OCI-LY7 (cell line): ENCODE measurements around the gene TNPO1. TPM values are rescaled to one million over a fixed set of nuclear protein-coding genes. Genes with fewer than 3 reads are reported as not detected.
"Not testable (repeated sequence)": the region's sequence is repeated elsewhere in the genome, so short reads cannot be mapped to it uniquely, and the experiment has no call there.

Experiments used
- BruUV-seq: library from RNA; stranded (reverse); fragments of 400-500 nt; replicated peaks from 2 replicates; lab custom pipeline; 2021; lab: Mats Ljungman, UMichigan
- CTCF ChIA-PET: fragments of 300-600 bp; sonication (Branson Sonifier 250); formaldehyde crosslinking; loops from one replicate; lab custom pipeline; 2022; ENCODE audit warnings: antibody characterized with exemption; ENCODE audit not compliant: unreplicated experiment; lab: Charles Lee
- POLR2A ChIA-PET: fragments of 300-600 bp; sonication (Branson Sonifier 250); formaldehyde crosslinking; loops from one replicate; lab custom pipeline; 2022; ENCODE audit warnings: antibody characterized with exemption; lab: Charles Lee
- DNase-seq: peaks from one replicate; pipeline ENCODE4 v3.0.0-alpha.2; 2015; ENCODE audit warnings: low spot score
- H2AFZ ChIP-seq: fragments of 200-600 bp; sonication (generic), shearing (Covaris generic); 2 replicates; pipeline ENCODE4 v1.6.1; 2014; ENCODE audit warnings: mild to moderate bottlenecking, antibody characterized with exemption, low read length, moderate library complexity
- H3K27ac ChIP-seq: fragments of 200-600 bp; sonication (generic); 2 replicates; pipeline ENCODE4 v1.5.1; 2014; ENCODE audit warnings: mixed run types, low read depth, mild to moderate bottlenecking, moderate library complexity, low read length, inconsistent platforms; ENCODE audit not compliant: poor library complexity, severe bottlenecking
- H3K36me3 ChIP-seq: fragments of 200-600 bp; sonication (generic); 2 replicates; pipeline ENCODE4 v1.6.1; 2014; ENCODE audit warnings: mild to moderate bottlenecking, antibody characterized with exemption, low read length, moderate library complexity, mixed read lengths; ENCODE audit not compliant: insufficient read depth
- H3K4me1 ChIP-seq: fragments of 200-600 bp; sonication (generic); 2 replicates; pipeline ENCODE4 v1.5.1; 2014; ENCODE audit warnings: mild to moderate bottlenecking, low read length; ENCODE audit not compliant: insufficient read depth, poor library complexity, severe bottlenecking
- H3K4me2 ChIP-seq: fragments of 200-600 bp; sonication (generic); 2 replicates; pipeline ENCODE4 v1.6.1; 2014; ENCODE audit warnings: mild to moderate bottlenecking, low read length
- H3K4me3 ChIP-seq: fragments of 200-600 bp; sonication (generic); 2 replicates; pipeline ENCODE4 v1.5.1; 2014; ENCODE audit warnings: mild to moderate bottlenecking, low read depth, low read length; ENCODE audit not compliant: poor library complexity, severe bottlenecking
- H3K79me2 ChIP-seq: fragments of 200-600 bp; sonication (generic); 2 replicates; pipeline ENCODE4 v1.6.1; 2016; ENCODE audit warnings: low read depth, mild to moderate bottlenecking, low read length, moderate library complexity, mixed read lengths; ENCODE audit not compliant: insufficient read depth
- H3K9me2 ChIP-seq: fragments of 200-600 bp; sonication (generic); 2 replicates; pipeline ENCODE4 v1.6.1; 2016; ENCODE audit warnings: mild to moderate bottlenecking, low read length, mixed read lengths; ENCODE audit not compliant: insufficient read depth
- H3K9me3 ChIP-seq: fragments of 200-600 bp; sonication (generic); 2 replicates; pipeline ENCODE4 v1.6.1; 2014; ENCODE audit warnings: mild to moderate bottlenecking, mixed run types, low read length, mixed read lengths
- H4K20me1 ChIP-seq: fragments of 200-600 bp; sonication (generic); 2 replicates; pipeline ENCODE4 v1.6.1; 2014; ENCODE audit warnings: mild to moderate bottlenecking, antibody characterized with exemption, low read length, moderate library complexity, mixed read lengths; ENCODE audit not compliant: insufficient read depth
- EZH2phosphoT487 ChIP-seq: fragments of 200-600 bp; sonication (generic); IDR thresholded peaks from 2 replicates; pipeline ENCODE4 v1.6.1; 2018; ENCODE audit warnings: low read depth, borderline replicate concordance, mild to moderate bottlenecking, mixed run types, antibody characterized with exemption, low read length, moderate library complexity, mixed read lengths
- intact Hi-C: fragments of 100-400 bp; cut with micrococcal nuclease; formaldehyde crosslinking; loops from one replicate; pipeline ENCODE4 v1.10.0; 2022; ENCODE audit not compliant: unreplicated experiment
- total RNA-seq, 2 experiments: library from RNA; depleted of rRNA in 1 of 2; stranded (reverse); fragments of >200 nt in 1 of 2; shearing (Covaris generic) in 1 of 2; gene quantifications; 2 replicates each; pipeline ENCODE4 v1.2.3, GENCODE V29; 2014 to 2022
- TF ChIP-seq, protein P1 (sequence below): fragments of 200-600 bp; sonication (generic); conservative IDR thresholded peaks from 2 replicates; pipeline ENCODE4 v1.5.1; 2014; ENCODE audit warnings: mild to moderate bottlenecking, antibody characterized with exemption, low read length, moderate library complexity, mixed read lengths

TNPO1 gene
- total RNA-seq, 2 experiments from 2014 or later = 95.2 to 132 TPM

DNA sequence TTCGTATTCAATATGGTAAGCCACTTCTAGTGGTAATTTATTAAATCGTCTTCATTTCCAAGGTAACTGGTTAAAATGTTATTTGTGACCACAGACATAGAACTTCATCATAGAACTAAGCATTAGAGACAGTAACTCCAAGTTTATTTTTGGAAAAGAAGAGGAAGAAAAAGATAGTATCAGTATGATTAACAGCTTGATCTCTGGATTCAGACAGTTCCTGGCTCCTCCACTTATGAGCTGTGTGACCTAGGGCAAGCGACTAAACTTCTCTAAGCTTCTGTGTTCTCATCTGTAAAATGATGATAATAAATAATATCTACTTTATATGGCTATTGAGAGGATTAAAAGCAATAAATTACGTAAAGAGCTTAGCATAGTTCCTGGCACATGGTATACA is 29.8 kb upstream of the TNPO1 start:
- TF ChIP-seq EZH2phosphoT487 = no peak
- TF ChIP-seq, protein P1, sequence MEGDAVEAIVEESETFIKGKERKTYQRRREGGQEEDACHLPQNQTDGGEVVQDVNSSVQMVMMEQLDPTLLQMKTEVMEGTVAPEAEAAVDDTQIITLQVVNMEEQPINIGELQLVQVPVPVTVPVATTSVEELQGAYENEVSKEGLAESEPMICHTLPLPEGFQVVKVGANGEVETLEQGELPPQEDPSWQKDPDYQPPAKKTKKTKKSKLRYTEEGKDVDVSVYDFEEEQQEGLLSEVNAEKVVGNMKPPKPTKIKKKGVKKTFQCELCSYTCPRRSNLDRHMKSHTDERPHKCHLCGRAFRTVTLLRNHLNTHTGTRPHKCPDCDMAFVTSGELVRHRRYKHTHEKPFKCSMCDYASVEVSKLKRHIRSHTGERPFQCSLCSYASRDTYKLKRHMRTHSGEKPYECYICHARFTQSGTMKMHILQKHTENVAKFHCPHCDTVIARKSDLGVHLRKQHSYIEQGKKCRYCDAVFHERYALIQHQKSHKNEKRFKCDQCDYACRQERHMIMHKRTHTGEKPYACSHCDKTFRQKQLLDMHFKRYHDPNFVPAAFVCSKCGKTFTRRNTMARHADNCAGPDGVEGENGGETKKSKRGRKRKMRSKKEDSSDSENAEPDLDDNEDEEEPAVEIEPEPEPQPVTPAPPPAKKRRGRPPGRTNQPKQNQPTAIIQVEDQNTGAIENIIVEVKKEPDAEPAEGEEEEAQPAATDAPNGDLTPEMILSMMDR = no peak
- ChIA-PET POLR2A (no interaction called here), CTCF (no interaction called here)
- no peak overlapping the region for H3K27ac ChIP-seq
- H3K4me2 ChIP-seq = no peak overlapping the region
- H2AFZ ChIP-seq = no peak overlapping the region
- DNase-seq = no peak
- no peaks in the 10 kb centered on the region for H3K9me3 ChIP-seq
- no TSS peak for BruUV-seq
- no peaks in the 10 kb centered on the region for H3K79me2 ChIP-seq
- no peaks in the 10 kb centered on the region for H3K36me3 ChIP-seq
- no peaks in the 10 kb centered on the region for H4K20me1 ChIP-seq
- intact Hi-C loops = no loop called here
- no peaks in the 10 kb centered on the region for H3K9me2 ChIP-seq
- no peaks in the 10 kb centered on the region for H3K4me1 ChIP-seq
- H3K4me3 ChIP-seq = no peak overlapping the region

DNA sequence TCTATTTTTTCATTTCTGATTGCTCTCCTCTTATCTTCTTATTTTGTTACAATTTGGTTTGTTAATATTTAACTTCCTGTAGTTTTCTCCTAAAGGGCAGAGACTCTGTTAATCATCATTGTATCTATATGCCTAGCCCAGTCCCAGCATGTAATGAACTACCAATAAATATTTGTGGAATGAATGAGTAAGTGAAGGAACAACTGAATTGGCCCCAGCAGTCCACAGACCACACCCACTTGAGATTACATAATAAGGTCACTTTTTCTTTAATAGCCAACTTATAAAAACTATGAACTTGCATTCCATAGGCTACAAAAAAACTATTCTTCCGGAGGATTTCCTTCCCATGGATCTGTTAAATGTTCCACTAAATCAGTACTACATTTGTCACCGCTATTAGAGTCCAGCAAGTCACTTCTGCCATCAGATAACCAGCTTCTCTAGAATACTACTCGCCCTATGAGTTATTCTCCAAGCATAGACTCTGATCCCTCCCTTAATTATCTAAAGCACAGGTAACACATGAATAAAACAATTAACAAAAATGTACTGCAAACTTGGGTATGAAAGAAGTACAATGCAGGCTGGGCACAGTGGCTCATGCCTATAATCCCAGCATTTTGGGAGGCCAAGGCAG is 27.5 kb upstream of the TNPO1 start:
- no TSS peak for BruUV-seq
- Histone ChIP-seq H3K36me3 (no peaks in the 10 kb centered on the region), H3K4me1 (no peaks in the 10 kb centered on the region), H3K27ac (no peak overlapping the region), H3K4me2 (no peak overlapping the region), H3K9me2 (no peaks in the 10 kb centered on the region), H2AFZ (no peak overlapping the region), H4K20me1 (no peaks in the 10 kb centered on the region), H3K4me3 (no peak overlapping the region), H3K79me2 (no peaks in the 10 kb centered on the region), H3K9me3 (no peaks in the 10 kb centered on the region)
- TF ChIP-seq, protein P1 = no peak
- TF ChIP-seq EZH2phosphoT487 = no peak
- ChIA-PET CTCF (no interaction called here), POLR2A (no interaction called here)
- intact Hi-C loops = no loop called here
- DNase-seq = no peak

DNA sequence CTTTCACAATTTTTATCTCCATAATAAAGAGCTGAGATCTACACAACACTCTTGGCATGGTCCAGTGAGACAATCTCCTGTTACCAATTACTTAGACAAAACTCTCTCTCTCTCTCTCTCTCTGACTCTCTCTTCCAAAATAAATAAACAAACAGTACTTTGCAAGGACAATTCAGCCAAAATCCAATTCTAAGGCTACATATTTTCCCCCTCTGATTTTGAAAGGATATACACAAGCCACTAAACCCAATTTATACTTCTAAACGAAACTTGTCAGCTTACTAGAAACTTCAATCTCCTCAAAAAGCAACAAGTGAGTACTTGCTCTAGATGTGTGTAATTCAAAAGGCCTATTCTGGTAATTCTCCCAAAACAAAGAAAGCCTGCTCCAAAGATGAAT is 26.3 kb upstream of the TNPO1 start:
- Histone ChIP-seq H3K27ac (no peak overlapping the region), H2AFZ (no peak overlapping the region), H3K36me3 (no peaks in the 10 kb centered on the region), H3K9me3 (no peaks in the 10 kb centered on the region), H3K4me2 (no peak overlapping the region), H3K79me2 (no peaks in the 10 kb centered on the region), H3K9me2 (no peaks in the 10 kb centered on the region), H3K4me3 (no peak overlapping the region), H3K4me1 (no peaks in the 10 kb centered on the region), H4K20me1 (no peaks in the 10 kb centered on the region)
- no peak for TF ChIP-seq EZH2phosphoT487
- TF ChIP-seq, protein P1 = no peak
- BruUV-seq = no TSS peak
- DNase-seq = no peak
- intact Hi-C loops = no loop called here
- ChIA-PET CTCF (no interaction called here), POLR2A (no interaction called here)

DNA sequence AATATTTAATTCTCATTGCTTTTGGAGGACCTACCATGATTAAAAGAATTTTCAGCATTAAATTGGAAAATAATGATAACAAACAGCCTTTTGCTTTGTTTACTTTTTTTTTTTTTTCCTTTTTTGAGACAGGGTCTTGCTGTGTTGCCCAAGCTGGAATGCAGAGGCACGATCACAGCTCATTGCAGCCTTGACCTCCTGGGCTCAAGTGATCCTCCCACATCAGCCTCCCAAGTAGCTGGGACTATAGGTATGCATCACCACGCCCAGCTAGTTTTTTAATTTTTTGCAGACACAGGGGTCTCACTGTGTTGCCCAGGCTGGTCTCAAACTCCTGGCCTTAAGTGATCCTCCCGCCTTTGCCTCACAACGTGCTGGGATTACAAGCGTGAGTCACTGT is 23.8 kb upstream of the TNPO1 start:
- H4K20me1 ChIP-seq, H3K9me3 ChIP-seq, H3K27ac ChIP-seq, H3K36me3 ChIP-seq, H3K4me2 ChIP-seq, H2AFZ ChIP-seq, BruUV-seq, POLR2A ChIA-PET, intact Hi-C loops, CTCF ChIA-PET, DNase-seq, H3K79me2 ChIP-seq, H3K9me2 ChIP-seq, H3K4me3 ChIP-seq, H3K4me1 ChIP-seq: not testable (repeated sequence)
